Measurements from ENCODE around the gene TLR7.

GRCh38 chrX:12921886-12922598, 55.2 kb downstream of the TLR7 start:
- TF ChIP-seq SUZ12 (IDR thresholded peaks at IDR 0.05) (no peak), SP1 (IDR thresholded peaks at IDR 0.05) (no peak), FOXK2 (IDR thresholded peaks at IDR 0.05) (no peak), HDGF (IDR thresholded peaks at IDR 0.05; ENCODE audit: borderline replicate concordance) (no peak), ARNT (IDR thresholded peaks at IDR 0.05) (no peak), NFRKB (IDR thresholded peaks at IDR 0.05) (no peak), PKNOX1 (IDR thresholded peaks at IDR 0.05) (no peak), FOXM1 (IDR thresholded peaks at IDR 0.05; ENCODE audit: borderline replicate concordance) (no peak), BHLHE40 (IDR thresholded peaks at IDR 0.05; ENCODE audit: borderline replicate concordance) (no peak), FOXA1 (IDR thresholded peaks at IDR 0.05) (no peak), TARDBP (IDR thresholded peaks at IDR 0.05) (no peak), L3MBTL2 (conservative IDR thresholded peaks at IDR 0.05) (no peak)
